HCT116 (cell line): ENCODE measurements around the gene FNDC5. TPM values are rescaled to one million over a fixed set of nuclear protein-coding genes. Genes with fewer than 3 reads are reported as not detected.

Source experiments
- ATAC-seq: fragments of 200-7000 bp; cut with Tn5 transposase; 2 replicates; pipeline ENCODE4 v1.9.1; 2020; ENCODE audit warnings: mild to moderate bottlenecking, moderate library complexity
- BruUV-seq: library from RNA; stranded (reverse); fragments of 400-500 nt; replicated peaks from 2 replicates; lab custom pipeline; 2021; lab: Mats Ljungman, UMichigan
- CTCF ChIA-PET: fragments of 300-600 bp; sonication (Branson Sonifier 250); formaldehyde crosslinking; loops from one replicate; lab custom pipeline; 2021; ENCODE audit warnings: antibody characterized with exemption; lab: Charles Lee
- POLR2A ChIA-PET: fragments of 300-600, 350-600 bp; sonication (Branson Sonifier 250); formaldehyde crosslinking; loops from one replicate; lab custom pipeline; 2021; ENCODE audit warnings: antibody characterized with exemption; lab: Charles Lee
- RAD21 ChIA-PET, 2 experiments: fragments of 300-600 bp; sonication (Branson Sonifier 250); formaldehyde crosslinking; loops; one replicate each; lab custom pipeline; 2023; ENCODE audit warnings: low total read pairs in 2 of 2; ENCODE audit not compliant: uncharacterized antibody in 2 of 2, unreplicated experiment in 2 of 2, low non-redundant PET in 1 of 2; lab: Charles Lee
- DNase-seq: peaks from one replicate; pipeline ENCODE4 v3.0.0-alpha.2; 2010; ENCODE audit warnings: low read depth, low spot score
- H2AFZ ChIP-seq: fragments of 200-600 bp; shearing (Covaris generic), sonication (generic); 2 replicates; pipeline ENCODE4 v1.6.1; 2017; ENCODE audit warnings: low read depth, mixed run types, mixed read lengths, antibody characterized with exemption, low read length; ENCODE audit not compliant: poor library complexity, severe bottlenecking
- H3K27ac ChIP-seq: 2 replicates; pipeline ENCODE4 v1.5.1; 2012; ENCODE audit warnings: low read depth, low read length
- H3K27me3 ChIP-seq: fragments of 200-600 bp; sonication (generic); 2 replicates; pipeline ENCODE4 v1.6.1; 2016; ENCODE audit warnings: mixed run types, low read length, mixed read lengths; ENCODE audit not compliant: insufficient read depth
- H3K36me3 ChIP-seq, 2 experiments: fragments of 200-500 bp in 1 of 2; fragments of 200-600 bp in 1 of 2; sonication (Bioruptor generic) in 1 of 2; sonication (generic) in 1 of 2; 2 replicates each; pipeline versions ENCODE4 v1.5.1 to v1.6.1; 2014 to 2016; ENCODE audit warnings: low read length in 2 of 2, inconsistent platforms in 1 of 2, mixed read lengths in 1 of 2, mixed run types in 1 of 2; ENCODE audit not compliant: insufficient read depth in 2 of 2, control insufficient read depth in 1 of 2
- H3K4me1 ChIP-seq, 2 experiments: fragments of 200-600 bp in 1 of 2; sonication (generic) in 1 of 2; 2 replicates each; pipeline versions ENCODE4 v1.5.1 to v1.6.1; 2012 to 2017; ENCODE audit warnings: low read length in 2 of 2, inconsistent platforms in 1 of 2, mild to moderate bottlenecking in 1 of 2, mixed read lengths in 1 of 2, mixed run types in 1 of 2, moderate library complexity in 1 of 2; ENCODE audit not compliant: insufficient read depth in 2 of 2, control insufficient read depth in 1 of 2
- H3K4me2 ChIP-seq: fragments of 200-600 bp; sonication (generic); 2 replicates; pipeline ENCODE4 v1.6.1; 2017; ENCODE audit warnings: mixed run types, low read length, mixed read lengths
- H3K4me3 ChIP-seq, 2 experiments: fragments of 200-600 bp in 1 of 2; sonication (generic) in 1 of 2; replicated peaks in 1 of 2; 2 replicates each; pipeline ENCODE4 v1.5.1; 2011 to 2016; ENCODE audit warnings: low read length in 2 of 2, control low read depth in 1 of 2, low read depth in 1 of 2, mild to moderate bottlenecking in 1 of 2, mixed read lengths in 1 of 2, mixed run types in 1 of 2
- H3K79me2 ChIP-seq: fragments of 200-600 bp; sonication (generic); 2 replicates; pipeline ENCODE4 v1.6.1; 2017; ENCODE audit warnings: mild to moderate bottlenecking, mixed run types, low read length, moderate library complexity, mixed read lengths; ENCODE audit not compliant: insufficient read depth
- H3K9ac ChIP-seq: fragments of 200-600 bp; sonication (generic); 2 replicates; pipeline ENCODE4 v1.6.1; 2016; ENCODE audit warnings: low read length, mixed read lengths
- H3K9me2 ChIP-seq: fragments of 200-600 bp; sonication (generic), shearing (Covaris generic); 2 replicates; pipeline ENCODE4 v1.6.1; 2017; ENCODE audit warnings: mixed run types, mild to moderate bottlenecking, moderate library complexity; ENCODE audit not compliant: insufficient read depth
- H3K9me3 ChIP-seq, 2 experiments: fragments of 200-500 bp in 1 of 2; fragments of 200-600 bp in 1 of 2; sonication (Bioruptor generic) in 1 of 2; sonication (generic) in 1 of 2; 2 replicates each; pipeline ENCODE4 v1.6.1; 2014 to 2017; ENCODE audit warnings: low read length in 2 of 2, mixed read lengths in 2 of 2, inconsistent platforms in 1 of 2, low read depth in 1 of 2, mild to moderate bottlenecking in 1 of 2, mixed run types in 1 of 2, moderate library complexity in 1 of 2; ENCODE audit not compliant: control insufficient read depth in 1 of 2, insufficient read depth in 1 of 2
- H4K20me1 ChIP-seq: fragments of 200-600 bp; sonication (generic), shearing (Covaris generic); 2 replicates; pipeline ENCODE4 v1.6.1; 2017; ENCODE audit warnings: mixed run types, mild to moderate bottlenecking, moderate library complexity; ENCODE audit not compliant: insufficient read depth
- EGR1 ChIP-seq: IDR thresholded peaks from 2 replicates; pipeline ENCODE4 v1.6.1; 2012; ENCODE audit warnings: low read depth
- EZH2phosphoT487 ChIP-seq: fragments of 200-600 bp; IDR thresholded peaks from 2 replicates; pipeline ENCODE4 v1.6.1; 2018; ENCODE audit warnings: antibody characterized with exemption, borderline replicate concordance
- POLR2A ChIP-seq: IDR thresholded peaks from 2 replicates; pipeline ENCODE4 v1.7.0; 2011; ENCODE audit warnings: borderline replicate concordance; ENCODE audit not compliant: insufficient read depth, insufficient read length; ENCODE audit errors: extremely low read depth
- SIN3A ChIP-seq: IDR thresholded peaks from 2 replicates; pipeline ENCODE4 v1.6.1; 2012; ENCODE audit warnings: low read depth
- SP1 ChIP-seq: IDR thresholded peaks from 2 replicates; pipeline ENCODE4 v1.6.1; 2012; ENCODE audit warnings: low read depth
- intact Hi-C: fragments of 100-400 bp; cut with micrococcal nuclease; formaldehyde crosslinking; loops from 2 replicates; pipeline ENCODE4 v1.10.0; 2022
- total RNA-seq: library from RNA; stranded (reverse); gene quantifications from one replicate; pipeline ENCODE4 v1.2.1, GENCODE V29; 2021; ENCODE audit not compliant: unreplicated experiment
- TF ChIP-seq, protein P1 (sequence below), 3 experiments: fragments of 200-600 bp in 1 of 3; sonication (generic) in 1 of 3; IDR thresholded peaks in 2 of 3; conservative IDR thresholded peaks in 1 of 3; 2 replicates each; pipeline ENCODE4 v1.5.1; 2012 to 2017; ENCODE audit warnings: low read depth in 2 of 3, low read length in 2 of 3, antibody characterized with exemption in 1 of 3, borderline replicate concordance in 1 of 3, control low read depth in 1 of 3, mild to moderate bottlenecking in 1 of 3, mixed read lengths in 1 of 3, mixed run types in 1 of 3, moderate library complexity in 1 of 3; ENCODE audit not compliant: insufficient read depth in 1 of 3
- TF ChIP-seq, protein P2 (sequence below): IDR thresholded peaks from 2 replicates; pipeline ENCODE4 v1.6.1; 2012

FNDC5 gene
- total RNA-seq, 1 experiment from 2014 or later: not detected

DNA sequence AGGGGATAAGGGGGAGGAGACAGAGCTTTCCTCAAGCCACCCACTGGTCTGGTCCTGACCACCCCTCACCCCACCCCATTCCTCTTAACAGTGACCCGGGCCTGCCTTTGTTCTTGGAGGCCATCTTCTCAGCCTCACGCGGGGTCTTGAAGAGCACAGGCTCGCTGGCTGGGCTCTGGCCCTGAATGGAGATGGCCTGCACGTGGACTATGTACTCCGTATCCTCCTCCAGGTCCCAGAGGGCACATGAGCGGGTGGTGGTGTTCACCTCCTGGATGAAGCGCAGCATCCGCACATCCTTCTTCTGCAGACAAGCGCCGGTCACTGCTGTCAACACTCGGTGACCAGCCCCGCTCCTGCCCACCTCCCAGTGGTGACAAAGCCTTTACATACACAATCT lies 2.6 kb downstream of the FNDC5 start:
- no peak overlapping the region for H3K27ac ChIP-seq
- ATAC-seq (no peak), DNase-seq (no peak)
- H3K79me2 ChIP-seq: no peaks in the 10 kb centered on the region
- TF ChIP-seq SIN3A (no peak), EZH2phosphoT487 (no peak), SP1 (no peak)
- TF ChIP-seq, protein P1, sequence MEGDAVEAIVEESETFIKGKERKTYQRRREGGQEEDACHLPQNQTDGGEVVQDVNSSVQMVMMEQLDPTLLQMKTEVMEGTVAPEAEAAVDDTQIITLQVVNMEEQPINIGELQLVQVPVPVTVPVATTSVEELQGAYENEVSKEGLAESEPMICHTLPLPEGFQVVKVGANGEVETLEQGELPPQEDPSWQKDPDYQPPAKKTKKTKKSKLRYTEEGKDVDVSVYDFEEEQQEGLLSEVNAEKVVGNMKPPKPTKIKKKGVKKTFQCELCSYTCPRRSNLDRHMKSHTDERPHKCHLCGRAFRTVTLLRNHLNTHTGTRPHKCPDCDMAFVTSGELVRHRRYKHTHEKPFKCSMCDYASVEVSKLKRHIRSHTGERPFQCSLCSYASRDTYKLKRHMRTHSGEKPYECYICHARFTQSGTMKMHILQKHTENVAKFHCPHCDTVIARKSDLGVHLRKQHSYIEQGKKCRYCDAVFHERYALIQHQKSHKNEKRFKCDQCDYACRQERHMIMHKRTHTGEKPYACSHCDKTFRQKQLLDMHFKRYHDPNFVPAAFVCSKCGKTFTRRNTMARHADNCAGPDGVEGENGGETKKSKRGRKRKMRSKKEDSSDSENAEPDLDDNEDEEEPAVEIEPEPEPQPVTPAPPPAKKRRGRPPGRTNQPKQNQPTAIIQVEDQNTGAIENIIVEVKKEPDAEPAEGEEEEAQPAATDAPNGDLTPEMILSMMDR (IDR thresholded peaks at IDR 0.05 in 2 of 3, conservative IDR thresholded peaks at IDR 0.05 in 1 of 3; ENCODE audit: borderline replicate concordance in 1 of 3, insufficient read depth in 1 of 3, low read depth in 2 of 3, low read length in 2 of 3): no peak
- intact Hi-C loops: no loop called here
- H2AFZ ChIP-seq: no peak overlapping the region
- ChIA-PET POLR2A (no interaction called here), CTCF (no interaction called here), RAD21 (no interaction called here)
- no peaks in the 10 kb centered on the region for H3K9me3 ChIP-seq
- BruUV-seq: no TSS peak
- H3K9ac ChIP-seq: no peak overlapping the region
- H3K4me3 ChIP-seq: no peak overlapping the region
- no peaks in the 10 kb centered on the region for H3K9me2 ChIP-seq
- no peak overlapping the region for H3K4me2 ChIP-seq
- H3K27me3 ChIP-seq: no peaks in the 10 kb centered on the region
- no peaks in the 10 kb centered on the region for H4K20me1 ChIP-seq
- H3K4me1 ChIP-seq: 0 out of 4 replicates have a peak, but pooled peaks cover 2 to 3% of the 10 kb centered on the region in 2 experiments
- no peaks in the 10 kb centered on the region for H3K36me3 ChIP-seq

DNA sequence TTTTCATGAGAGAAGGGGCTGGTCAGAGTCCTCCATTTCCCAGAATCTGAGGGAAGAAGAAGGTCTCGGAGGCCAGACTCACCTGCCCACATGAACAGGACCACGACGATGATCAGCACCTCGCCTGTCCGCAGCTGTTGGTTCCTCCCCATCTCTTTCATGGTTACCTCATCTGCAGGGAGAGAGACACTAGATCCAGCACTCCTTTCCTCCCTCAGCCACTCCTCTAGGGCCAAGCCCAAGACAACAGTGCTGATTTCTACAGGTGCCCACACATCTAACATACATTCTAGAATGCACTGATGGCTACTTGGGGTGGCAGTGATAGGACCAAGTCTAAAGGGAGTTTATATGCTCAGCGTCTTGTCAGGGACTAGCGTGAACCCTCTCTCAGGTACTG lies 3.0 kb downstream of the FNDC5 start:
- no peak overlapping the region for H3K4me2 ChIP-seq
- no peak overlapping the region for H3K4me3 ChIP-seq
- ATAC-seq: no peak
- no peaks in the 10 kb centered on the region for H3K27me3 ChIP-seq
- BruUV-seq: no TSS peak
- H4K20me1 ChIP-seq: no peaks in the 10 kb centered on the region
- H3K36me3 ChIP-seq: no peaks in the 10 kb centered on the region
- no peaks in the 10 kb centered on the region for H3K79me2 ChIP-seq
- no peak for TF ChIP-seq SP1
- no peak for TF ChIP-seq POLR2A
- no peak for TF ChIP-seq EGR1
- TF ChIP-seq, protein P2, sequence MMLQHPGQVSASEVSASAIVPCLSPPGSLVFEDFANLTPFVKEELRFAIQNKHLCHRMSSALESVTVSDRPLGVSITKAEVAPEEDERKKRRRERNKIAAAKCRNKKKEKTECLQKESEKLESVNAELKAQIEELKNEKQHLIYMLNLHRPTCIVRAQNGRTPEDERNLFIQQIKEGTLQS: no peak
- DNase-seq: no peak
- no peak overlapping the region for H2AFZ ChIP-seq
- no peaks in the 10 kb centered on the region for H3K9me3 ChIP-seq
- RAD21 ChIA-PET: no interaction called here
- POLR2A ChIA-PET: no interaction called here
- H3K4me1 ChIP-seq: 0 out of 4 replicates have a peak, but pooled peaks cover under 1% of the 10 kb centered on the region in 2 experiments
- no peak overlapping the region for H3K27ac ChIP-seq
- CTCF ChIA-PET: interaction anchor here (0.7 to 1.3 kb wide), 2 partner anchors 8 to 219 kb away, joined by 3 to 4 read pairs; no protein-coding TSS in a partner anchor
- no peaks in the 10 kb centered on the region for H3K9me2 ChIP-seq
- intact Hi-C loops: no loop called here
- no peak overlapping the region for H3K9ac ChIP-seq
